ENCODE results near the gene KCP.

Gene KCP

DNA sequence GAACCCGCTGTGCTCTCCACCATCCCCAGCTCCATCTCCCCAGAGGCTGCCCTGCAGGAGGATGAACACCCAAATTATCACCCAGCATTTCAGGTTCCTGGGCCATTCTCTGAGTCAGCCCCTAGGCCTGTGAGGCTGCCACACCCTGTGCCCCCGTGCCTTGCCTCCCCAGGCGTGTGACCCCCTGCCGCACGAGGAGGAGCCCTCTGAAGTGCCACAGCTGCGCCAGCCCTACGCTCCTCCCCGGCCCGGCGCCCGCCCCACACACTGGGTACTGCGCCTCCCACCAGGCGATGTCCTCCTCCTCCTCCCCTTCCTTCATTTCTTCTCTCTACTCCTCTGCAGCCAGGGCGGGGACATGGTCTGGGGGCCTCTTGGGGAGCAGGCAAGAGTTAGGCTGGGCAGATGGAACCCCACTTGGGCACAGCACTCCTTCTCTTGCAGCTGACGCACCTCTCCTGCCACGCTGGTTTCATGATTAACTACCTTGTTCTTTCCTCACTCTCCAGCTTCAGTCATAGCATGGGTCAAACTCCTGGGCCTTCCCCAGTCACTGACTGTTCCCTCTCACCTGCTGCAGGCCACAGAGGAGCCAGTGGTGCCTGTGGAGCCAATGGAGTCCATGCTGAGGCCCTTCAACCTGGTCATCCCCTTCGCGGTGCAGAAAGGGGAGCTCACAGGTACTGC is 60.6 kb downstream of the KCP start:
- H3K36me3 ChIP-seq (ENCODE audit: low read depth): no peaks in the 10 kb centered on the region

DNA sequence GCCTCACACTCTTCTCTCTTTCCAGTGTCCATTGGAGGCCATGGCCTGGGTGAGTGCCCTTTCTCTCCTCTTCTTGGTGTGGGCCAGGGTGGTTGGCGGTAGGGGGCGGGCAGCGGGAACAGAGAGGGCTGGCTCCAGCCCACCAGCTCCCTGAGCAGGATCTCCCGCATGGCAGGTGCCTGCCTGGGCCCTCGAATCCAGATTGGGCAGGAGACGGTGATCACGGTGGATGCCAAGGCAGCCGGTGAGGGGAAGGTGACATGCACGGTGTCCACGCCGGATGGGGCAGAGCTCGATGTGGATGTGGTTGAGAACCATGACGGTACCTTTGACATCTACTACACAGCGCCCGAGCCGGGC is 61.4 kb downstream of the KCP start:
- Histone ChIP-seq H3K4me3 (ENCODE audit: severe bottlenecking) (no peak overlapping the region), H3K36me3 (ENCODE audit: low read depth) (no peaks in the 10 kb centered on the region)

More for the DNA sequence above, 60.6 kb downstream of the KCP start:
- no peaks in the 10 kb centered on the region for H3K27me3 ChIP-seq (ENCODE audit: insufficient read depth, poor library complexity, severe bottlenecking)
- ATAC-seq (ENCODE audit: low read depth): no peak
- H3K4me3 ChIP-seq (ENCODE audit: severe bottlenecking): no peak overlapping the region
- DNase-seq (ENCODE audit: low spot score): no peak
- H3K4me1 ChIP-seq (ENCODE audit: insufficient read depth, poor library complexity, severe bottlenecking): no peaks in the 10 kb centered on the region
- H3K9me3 ChIP-seq (ENCODE audit: severe bottlenecking): no peaks in the 10 kb centered on the region
- H3K27ac ChIP-seq (ENCODE audit: poor library complexity, severe bottlenecking): no peak overlapping the region
- TF ChIP-seq, protein P1, sequence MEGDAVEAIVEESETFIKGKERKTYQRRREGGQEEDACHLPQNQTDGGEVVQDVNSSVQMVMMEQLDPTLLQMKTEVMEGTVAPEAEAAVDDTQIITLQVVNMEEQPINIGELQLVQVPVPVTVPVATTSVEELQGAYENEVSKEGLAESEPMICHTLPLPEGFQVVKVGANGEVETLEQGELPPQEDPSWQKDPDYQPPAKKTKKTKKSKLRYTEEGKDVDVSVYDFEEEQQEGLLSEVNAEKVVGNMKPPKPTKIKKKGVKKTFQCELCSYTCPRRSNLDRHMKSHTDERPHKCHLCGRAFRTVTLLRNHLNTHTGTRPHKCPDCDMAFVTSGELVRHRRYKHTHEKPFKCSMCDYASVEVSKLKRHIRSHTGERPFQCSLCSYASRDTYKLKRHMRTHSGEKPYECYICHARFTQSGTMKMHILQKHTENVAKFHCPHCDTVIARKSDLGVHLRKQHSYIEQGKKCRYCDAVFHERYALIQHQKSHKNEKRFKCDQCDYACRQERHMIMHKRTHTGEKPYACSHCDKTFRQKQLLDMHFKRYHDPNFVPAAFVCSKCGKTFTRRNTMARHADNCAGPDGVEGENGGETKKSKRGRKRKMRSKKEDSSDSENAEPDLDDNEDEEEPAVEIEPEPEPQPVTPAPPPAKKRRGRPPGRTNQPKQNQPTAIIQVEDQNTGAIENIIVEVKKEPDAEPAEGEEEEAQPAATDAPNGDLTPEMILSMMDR (IDR thresholded peaks at IDR 0.05; ENCODE audit: poor library complexity, severe bottlenecking): no peak

DNA sequence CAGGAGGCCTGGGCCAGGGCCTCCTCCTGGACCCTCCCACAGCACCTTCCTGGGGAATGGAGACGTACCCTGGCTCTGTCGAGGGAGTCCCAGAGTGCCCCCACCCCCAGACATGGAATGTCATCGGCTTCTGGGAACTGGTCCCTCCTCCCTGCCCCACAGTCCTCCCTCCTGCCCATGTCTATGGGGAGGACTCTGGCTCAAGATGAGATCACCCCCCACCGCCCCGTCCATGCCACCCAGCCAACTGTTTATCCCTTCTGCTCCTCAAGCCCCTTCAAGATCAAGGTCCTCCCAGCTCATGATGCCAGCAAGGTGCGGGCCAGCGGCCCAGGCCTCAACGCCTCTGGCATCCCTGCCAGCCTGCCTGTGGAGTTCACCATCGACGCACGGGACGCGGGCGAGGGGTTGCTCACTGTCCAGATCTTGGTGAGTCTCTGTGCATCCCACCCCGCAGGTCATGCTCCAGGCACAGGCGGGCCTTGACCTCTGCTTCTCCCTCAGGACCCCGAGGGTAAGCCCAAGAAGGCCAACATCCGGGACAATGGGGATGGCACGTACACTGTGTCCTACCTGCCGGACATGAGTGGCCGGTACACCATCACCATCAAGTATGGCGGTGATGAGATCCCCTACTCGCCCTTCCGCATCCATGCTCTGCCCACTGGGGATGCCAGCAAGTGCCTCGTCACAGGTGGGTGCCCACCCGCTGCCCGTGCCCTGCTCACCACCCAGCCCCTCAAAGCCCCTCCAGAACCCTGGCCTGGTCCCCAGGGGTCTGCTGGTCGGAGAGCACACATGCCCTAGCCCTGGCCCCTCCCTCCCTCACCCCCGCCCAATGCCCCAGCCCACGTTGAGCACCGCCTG is 62.0 kb downstream of the KCP start:
- TF ChIP-seq, protein P1 (IDR thresholded peaks at IDR 0.05; ENCODE audit: poor library complexity, severe bottlenecking): no peak

More for the DNA sequence above, 61.4 kb downstream of the KCP start:
- no peaks in the 10 kb centered on the region for H3K9me3 ChIP-seq (ENCODE audit: severe bottlenecking)
- DNase-seq (ENCODE audit: low spot score) (no peak), ATAC-seq (ENCODE audit: low read depth) (no peak)
- no peaks in the 10 kb centered on the region for H3K27me3 ChIP-seq (ENCODE audit: insufficient read depth, poor library complexity, severe bottlenecking)
- TF ChIP-seq, protein P1 (IDR thresholded peaks at IDR 0.05; ENCODE audit: poor library complexity, severe bottlenecking): no peak
- no peak overlapping the region for H3K27ac ChIP-seq (ENCODE audit: poor library complexity, severe bottlenecking)
- no peaks in the 10 kb centered on the region for H3K4me1 ChIP-seq (ENCODE audit: insufficient read depth, poor library complexity, severe bottlenecking)

DNA sequence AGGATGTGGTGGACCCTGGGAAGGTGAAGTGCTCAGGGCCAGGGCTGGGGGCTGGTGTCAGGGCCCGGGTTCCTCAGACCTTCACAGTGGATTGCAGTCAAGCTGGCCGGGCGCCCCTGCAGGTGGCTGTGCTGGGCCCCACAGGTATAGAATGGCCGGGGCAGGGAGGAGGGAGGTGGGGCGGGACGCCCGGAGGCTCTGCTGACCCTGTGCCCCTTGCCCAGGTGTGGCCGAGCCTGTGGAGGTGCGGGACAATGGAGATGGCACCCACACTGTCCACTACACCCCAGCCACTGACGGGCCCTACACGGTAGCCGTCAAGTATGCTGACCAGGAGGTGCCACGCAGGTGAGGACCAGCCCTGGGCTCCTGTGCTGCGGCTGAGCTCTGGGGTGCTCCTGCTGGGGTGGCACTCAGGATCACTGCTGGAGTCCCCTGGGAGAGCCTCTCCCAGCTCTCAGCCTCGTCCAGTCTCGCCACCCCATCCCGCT is 62.7 kb downstream of the KCP start:
- no peak for DNase-seq (ENCODE audit: low spot score)
- TF ChIP-seq, protein P1 (IDR thresholded peaks at IDR 0.05; ENCODE audit: poor library complexity, severe bottlenecking): no peak
- no peak overlapping the region for H3K4me3 ChIP-seq (ENCODE audit: severe bottlenecking)
- H3K36me3 ChIP-seq (ENCODE audit: low read depth): no peaks in the 10 kb centered on the region
- no peaks in the 10 kb centered on the region for H3K4me1 ChIP-seq (ENCODE audit: insufficient read depth, poor library complexity, severe bottlenecking)
- no peaks in the 10 kb centered on the region for H3K27me3 ChIP-seq (ENCODE audit: insufficient read depth, poor library complexity, severe bottlenecking)
- no peaks in the 10 kb centered on the region for H3K9me3 ChIP-seq (ENCODE audit: severe bottlenecking)
- no peak overlapping the region for H3K27ac ChIP-seq (ENCODE audit: poor library complexity, severe bottlenecking)
- ATAC-seq (ENCODE audit: low read depth): no peak

More for the DNA sequence above, 62.0 kb downstream of the KCP start:
- DNase-seq (ENCODE audit: low spot score): no peak
- H3K27me3 ChIP-seq (ENCODE audit: insufficient read depth, poor library complexity, severe bottlenecking): no peaks in the 10 kb centered on the region
- no peaks in the 10 kb centered on the region for H3K36me3 ChIP-seq (ENCODE audit: low read depth)
- no peak overlapping the region for H3K4me3 ChIP-seq (ENCODE audit: severe bottlenecking)
- H3K4me1 ChIP-seq (ENCODE audit: insufficient read depth, poor library complexity, severe bottlenecking): no peaks in the 10 kb centered on the region
- H3K9me3 ChIP-seq (ENCODE audit: severe bottlenecking): no peaks in the 10 kb centered on the region
- no peak for ATAC-seq (ENCODE audit: low read depth)
- H3K27ac ChIP-seq (ENCODE audit: poor library complexity, severe bottlenecking): no peak overlapping the region
